Subcutaneous adipose tissue (tissue), 4 donors: ENCODE data around the gene CD83. TPM values are rescaled to one million over a fixed set of nuclear protein-coding genes. Genes with fewer than 3 reads are reported as not detected.

Experiments used
- total RNA-seq, 4 donors: library from RNA; depleted of rRNA; stranded (reverse); fragments of >200 nt; gene quantifications; one replicate each; pipeline ENCODE4 v1.1.0, GENCODE V29; 2016
- TF ChIP-seq, protein P1 (sequence below): fragments of 450-650 bp; IDR thresholded peaks from one replicate; pipeline ENCODE4 v1.5.1; 2016; ENCODE audit warnings: low read depth, mild to moderate bottlenecking, control low read depth, antibody characterized with exemption, moderate library complexity

Gene CD83
- total RNA-seq, 4 donors from 2014 or later = 3.2 to 30.1 (median 4.8) TPM

DNA sequence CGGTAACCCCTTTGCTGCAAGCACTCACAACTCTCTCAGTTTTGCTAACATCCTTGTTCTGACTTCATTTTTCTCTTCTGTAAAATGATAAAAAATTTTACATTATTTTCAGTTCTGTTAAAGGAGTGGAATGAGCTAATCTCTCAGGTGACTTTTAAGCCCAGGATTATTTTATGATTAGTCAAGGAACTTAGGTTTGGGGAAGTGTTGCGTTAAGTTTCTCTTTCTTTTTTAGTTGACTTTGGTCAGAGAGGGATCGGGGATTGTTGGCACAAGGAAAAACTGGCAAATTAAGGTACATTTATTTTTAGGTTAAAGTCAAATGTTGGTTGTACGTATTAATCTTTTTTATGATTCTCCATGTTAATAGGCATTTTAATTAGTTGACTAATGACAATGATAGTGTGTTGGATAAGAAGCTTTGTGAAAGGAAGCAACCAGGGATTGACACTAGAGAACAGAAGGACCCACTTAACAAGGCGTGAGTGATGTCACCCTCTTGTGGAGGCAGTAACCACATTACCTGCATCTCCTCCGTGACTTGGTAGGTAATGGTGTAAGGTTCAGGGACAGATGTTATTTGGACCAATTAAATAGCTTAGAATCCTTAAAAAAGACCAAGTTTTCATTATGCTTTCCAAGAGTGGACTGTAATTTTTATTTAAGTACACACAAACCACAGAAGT lies 31.6 kb downstream of the CD83 start:
- TF ChIP-seq, protein P1, sequence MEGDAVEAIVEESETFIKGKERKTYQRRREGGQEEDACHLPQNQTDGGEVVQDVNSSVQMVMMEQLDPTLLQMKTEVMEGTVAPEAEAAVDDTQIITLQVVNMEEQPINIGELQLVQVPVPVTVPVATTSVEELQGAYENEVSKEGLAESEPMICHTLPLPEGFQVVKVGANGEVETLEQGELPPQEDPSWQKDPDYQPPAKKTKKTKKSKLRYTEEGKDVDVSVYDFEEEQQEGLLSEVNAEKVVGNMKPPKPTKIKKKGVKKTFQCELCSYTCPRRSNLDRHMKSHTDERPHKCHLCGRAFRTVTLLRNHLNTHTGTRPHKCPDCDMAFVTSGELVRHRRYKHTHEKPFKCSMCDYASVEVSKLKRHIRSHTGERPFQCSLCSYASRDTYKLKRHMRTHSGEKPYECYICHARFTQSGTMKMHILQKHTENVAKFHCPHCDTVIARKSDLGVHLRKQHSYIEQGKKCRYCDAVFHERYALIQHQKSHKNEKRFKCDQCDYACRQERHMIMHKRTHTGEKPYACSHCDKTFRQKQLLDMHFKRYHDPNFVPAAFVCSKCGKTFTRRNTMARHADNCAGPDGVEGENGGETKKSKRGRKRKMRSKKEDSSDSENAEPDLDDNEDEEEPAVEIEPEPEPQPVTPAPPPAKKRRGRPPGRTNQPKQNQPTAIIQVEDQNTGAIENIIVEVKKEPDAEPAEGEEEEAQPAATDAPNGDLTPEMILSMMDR = no peak

DNA sequence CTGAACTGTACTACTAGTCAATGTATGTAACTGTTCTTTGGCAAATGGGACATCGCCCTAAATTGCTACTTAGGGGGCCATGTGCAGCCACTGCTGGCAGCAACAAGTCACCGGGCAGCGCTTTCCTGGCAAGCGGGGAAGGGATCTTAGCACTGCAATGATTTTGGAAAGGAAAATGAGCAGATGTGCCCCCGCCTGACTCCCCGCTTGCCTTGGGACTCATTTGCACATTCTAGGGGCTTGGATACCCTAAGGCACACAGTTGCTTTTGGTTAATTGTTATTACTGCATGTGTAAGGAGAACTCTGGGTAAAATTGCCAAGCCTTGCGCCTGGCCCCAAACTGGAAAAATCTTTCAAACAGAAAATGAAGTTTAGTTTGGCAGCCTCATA lies 32.2 kb downstream of the CD83 start:
- TF ChIP-seq, protein P1 = no peak

DNA sequence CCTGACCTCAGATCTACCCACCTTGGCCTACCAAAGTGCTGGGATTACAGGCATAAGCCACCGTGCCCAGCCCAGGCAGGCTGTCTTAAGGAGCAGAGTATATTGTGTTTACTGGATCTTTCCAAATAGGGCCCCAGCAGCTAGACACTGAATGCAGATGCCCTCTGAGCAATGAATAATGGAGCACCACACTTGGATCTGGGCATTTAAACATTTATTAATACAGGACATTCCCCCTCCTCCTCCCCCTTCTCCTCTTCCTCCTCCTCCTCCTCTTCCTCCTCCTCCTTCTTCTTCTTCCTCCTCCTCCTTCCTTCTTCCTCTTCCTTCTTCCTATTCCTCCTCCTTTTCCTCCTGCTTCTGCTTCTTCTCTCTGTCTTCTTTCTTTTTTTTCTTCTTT lies 34.2 kb downstream of the CD83 start:
- TF ChIP-seq, protein P1 = no peak

DNA sequence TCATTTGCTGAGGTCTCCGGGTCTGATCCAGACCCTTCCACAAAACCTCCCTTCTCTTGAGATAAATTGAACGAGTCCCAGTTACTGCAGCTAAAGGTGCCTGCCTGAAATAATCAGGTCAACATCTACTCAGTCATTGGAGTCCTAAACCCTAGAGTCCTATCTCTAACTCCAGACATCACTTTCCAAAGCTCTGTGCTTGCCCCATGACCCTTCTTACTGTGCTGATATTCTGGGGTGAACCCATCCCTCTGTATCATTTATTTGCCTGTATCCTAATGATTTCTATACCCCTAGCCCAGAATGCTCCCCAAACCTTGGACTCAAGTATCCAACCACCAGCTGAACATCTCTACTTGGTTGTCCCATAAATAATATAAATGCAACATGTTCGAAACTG lies 35.7 kb downstream of the CD83 start:
- TF ChIP-seq, protein P1 = no peak

DNA sequence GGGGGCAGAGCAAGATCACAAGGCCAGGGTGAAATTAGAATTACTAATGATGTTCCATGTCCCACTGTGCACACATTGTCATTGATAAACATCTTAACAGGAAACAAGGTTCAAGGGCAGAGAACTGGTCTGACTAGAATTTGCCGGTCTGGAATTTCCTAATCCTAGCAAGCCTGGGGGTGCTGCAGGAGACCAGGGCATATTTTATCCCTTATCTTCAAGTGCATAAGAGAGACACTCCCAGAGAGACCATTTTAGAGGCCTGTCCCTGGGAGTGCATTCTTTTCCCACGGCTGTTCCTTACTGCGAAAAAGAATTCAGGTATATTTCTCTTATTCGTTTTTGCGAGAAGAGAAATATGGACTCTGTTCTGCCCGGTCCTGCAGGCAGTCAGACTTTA lies 41.5 kb downstream of the CD83 start:
- TF ChIP-seq, protein P1 = no peak

DNA sequence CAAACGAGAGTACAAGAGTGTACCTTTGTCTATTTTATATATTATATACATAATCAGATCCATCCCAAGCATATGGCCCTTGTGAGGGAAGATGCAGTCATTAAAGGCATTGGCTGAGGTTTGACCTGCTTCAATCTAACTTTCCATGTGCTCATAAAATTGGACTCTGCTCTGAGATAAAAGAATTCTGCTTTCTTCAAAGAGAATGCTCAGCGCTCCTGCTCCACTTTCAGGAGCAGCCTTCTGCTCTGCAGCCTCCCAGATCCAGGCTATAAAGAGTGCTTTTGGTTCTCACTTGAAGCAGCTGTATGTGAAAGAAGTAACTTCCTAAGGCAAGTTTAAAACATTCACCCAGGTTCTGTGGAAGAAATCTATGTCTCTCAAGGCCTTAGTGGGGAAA lies 45.3 kb downstream of the CD83 start:
- TF ChIP-seq, protein P1 = no peak

DNA sequence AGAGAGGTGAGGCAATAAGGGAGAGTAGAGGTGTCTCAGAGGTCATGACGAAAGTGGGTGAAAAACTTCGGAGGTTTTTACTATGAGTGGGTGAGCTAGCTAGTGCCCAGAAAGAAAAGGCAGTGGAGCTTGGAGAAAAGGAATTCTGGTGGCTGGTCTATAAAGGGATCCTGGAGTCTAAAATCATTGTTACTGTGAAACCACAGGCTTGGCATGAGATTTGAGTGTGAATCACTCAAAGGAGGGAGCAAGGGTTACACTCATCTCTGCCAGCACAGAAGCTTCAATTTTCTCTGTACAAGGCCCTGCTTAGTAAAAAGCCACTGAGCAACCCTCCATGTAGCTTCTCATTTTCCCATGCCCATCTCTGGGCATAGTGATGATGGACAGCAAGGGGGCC lies 47.5 kb downstream of the CD83 start:
- TF ChIP-seq, protein P1 = no peak
